Endothelial cell (in vitro differentiated cells): ENCODE data around the gene CLBA1. TPM values are rescaled to one million over a fixed set of nuclear protein-coding genes. Genes with fewer than 3 reads are reported as not detected.

Source experiments
- DNase-seq: peaks from one replicate; pipeline ENCODE4 v3.0.0; 2021; ENCODE audit warnings: low spot score
- H3K27ac Mint-ChIP-seq: one replicate; pipeline ENCODE4 v1.8.0; 2021; ENCODE audit warnings: mixed read lengths, inconsistent platforms; ENCODE audit not compliant: unreplicated experiment
- H3K27me3 Mint-ChIP-seq: one replicate; pipeline ENCODE4 v1.8.0; 2021; ENCODE audit warnings: mild to moderate bottlenecking, moderate library complexity, mixed read lengths, inconsistent platforms; ENCODE audit not compliant: unreplicated experiment
- H3K36me3 Mint-ChIP-seq: one replicate; pipeline ENCODE4 v1.8.0; 2021; ENCODE audit warnings: mild to moderate bottlenecking, low read depth, mixed read lengths, inconsistent platforms; ENCODE audit not compliant: unreplicated experiment
- H3K4me1 Mint-ChIP-seq: one replicate; pipeline ENCODE4 v1.8.0; 2021; ENCODE audit warnings: mild to moderate bottlenecking, mixed read lengths, inconsistent platforms; ENCODE audit not compliant: unreplicated experiment
- H3K4me3 Mint-ChIP-seq: one replicate; pipeline ENCODE4 v1.8.0; 2021; ENCODE audit warnings: mild to moderate bottlenecking, mixed read lengths, inconsistent platforms; ENCODE audit not compliant: unreplicated experiment
- H3K9me3 Mint-ChIP-seq: one replicate; pipeline ENCODE4 v1.8.0; 2021; ENCODE audit warnings: mixed read lengths, inconsistent platforms; ENCODE audit not compliant: unreplicated experiment
- total RNA-seq: library from RNA; stranded (reverse); fragmentation: NEBNext Ultra II Directional; extraction: Animal tissue kit (Norgen Biotek cat#: 25700); gene quantifications from one replicate; pipeline ENCODE4 v1.2.1, GENCODE V29; 2021; ENCODE audit not compliant: unreplicated experiment
- TF ChIP-seq, protein P1 (sequence below): fragments of 200-600 bp; sonication (generic); IDR thresholded peaks from one replicate; pipeline ENCODE4 v1.5.0; 2021; ENCODE audit warnings: antibody characterized with exemption; ENCODE audit not compliant: unreplicated experiment

CLBA1 gene
- total RNA-seq, 1 donor from 2014 or later = 13.5 TPM

DNA sequence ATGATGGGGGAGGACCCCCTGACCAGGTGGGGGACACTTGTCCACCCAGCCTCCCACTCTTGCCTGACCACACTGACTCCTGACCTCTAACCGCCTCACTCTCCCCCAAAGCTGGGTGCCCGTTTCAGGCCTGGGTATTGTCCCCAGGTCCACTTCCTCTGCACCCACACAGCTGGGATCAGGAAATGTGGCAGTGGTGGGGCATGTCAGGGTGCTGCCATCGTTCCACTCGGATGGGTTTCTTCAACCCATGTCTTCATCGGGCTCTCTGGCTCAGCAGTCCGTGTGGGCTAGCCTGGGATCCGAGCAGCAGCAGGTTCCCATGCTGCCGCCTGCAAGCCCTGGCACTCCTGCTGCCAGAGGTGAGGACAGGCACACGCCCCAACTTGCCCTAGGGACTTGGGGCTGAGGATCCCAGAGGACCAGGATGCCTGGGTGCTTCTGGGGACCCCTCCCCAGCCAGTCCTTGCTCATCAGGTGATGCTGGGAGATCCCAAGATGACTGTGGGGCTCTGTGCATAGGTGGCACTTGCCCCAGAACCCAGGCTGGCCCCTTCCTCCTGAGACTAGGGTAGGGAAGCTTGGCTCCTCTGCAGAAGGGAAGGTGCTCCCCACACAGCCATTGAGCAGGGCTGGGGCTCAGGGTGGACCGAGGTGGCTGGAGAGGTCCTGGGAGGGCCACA, 2.9 kb upstream of the CLBA1 start:
- no peak for DNase-seq
- H3K27ac Mint-ChIP-seq = no peak overlapping the region
- peaks cover 8% of the 10 kb centered on the region for H3K9me3 Mint-ChIP-seq
- H3K4me3 Mint-ChIP-seq = no peak overlapping the region
- TF ChIP-seq, protein P1, sequence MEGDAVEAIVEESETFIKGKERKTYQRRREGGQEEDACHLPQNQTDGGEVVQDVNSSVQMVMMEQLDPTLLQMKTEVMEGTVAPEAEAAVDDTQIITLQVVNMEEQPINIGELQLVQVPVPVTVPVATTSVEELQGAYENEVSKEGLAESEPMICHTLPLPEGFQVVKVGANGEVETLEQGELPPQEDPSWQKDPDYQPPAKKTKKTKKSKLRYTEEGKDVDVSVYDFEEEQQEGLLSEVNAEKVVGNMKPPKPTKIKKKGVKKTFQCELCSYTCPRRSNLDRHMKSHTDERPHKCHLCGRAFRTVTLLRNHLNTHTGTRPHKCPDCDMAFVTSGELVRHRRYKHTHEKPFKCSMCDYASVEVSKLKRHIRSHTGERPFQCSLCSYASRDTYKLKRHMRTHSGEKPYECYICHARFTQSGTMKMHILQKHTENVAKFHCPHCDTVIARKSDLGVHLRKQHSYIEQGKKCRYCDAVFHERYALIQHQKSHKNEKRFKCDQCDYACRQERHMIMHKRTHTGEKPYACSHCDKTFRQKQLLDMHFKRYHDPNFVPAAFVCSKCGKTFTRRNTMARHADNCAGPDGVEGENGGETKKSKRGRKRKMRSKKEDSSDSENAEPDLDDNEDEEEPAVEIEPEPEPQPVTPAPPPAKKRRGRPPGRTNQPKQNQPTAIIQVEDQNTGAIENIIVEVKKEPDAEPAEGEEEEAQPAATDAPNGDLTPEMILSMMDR = no peak
- peaks cover 23% of the 10 kb centered on the region for H3K4me1 Mint-ChIP-seq
- H3K36me3 Mint-ChIP-seq = peaks cover 14% of the 10 kb centered on the region
- peaks cover 33% of the 10 kb centered on the region for H3K27me3 Mint-ChIP-seq

DNA sequence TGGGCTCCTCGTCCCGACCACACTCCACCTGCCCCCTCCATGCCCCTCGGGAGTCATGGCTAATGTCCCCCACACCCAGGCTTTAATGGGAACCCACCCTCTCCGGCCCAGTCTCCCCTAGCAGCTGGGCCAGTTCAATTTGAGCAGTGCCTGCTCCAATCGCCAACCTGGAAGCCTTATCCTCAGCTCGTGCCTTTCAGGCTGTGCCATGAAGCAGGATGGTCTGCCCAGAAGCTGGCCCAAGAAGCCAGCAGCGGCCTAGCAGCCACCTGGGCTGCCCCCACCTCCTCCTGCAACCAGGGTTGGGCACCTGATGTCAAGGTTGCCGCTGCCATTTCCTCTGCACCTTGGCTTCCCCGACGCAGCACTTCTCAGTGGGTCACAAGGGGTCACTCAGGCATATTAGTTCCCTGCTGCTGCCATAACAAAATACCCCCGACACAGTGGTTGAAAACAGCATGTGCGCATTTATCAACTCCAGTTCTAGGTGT, 2.3 kb upstream of the CLBA1 start:
- TF ChIP-seq, protein P1 = no peak
- Mint-ChIP-seq H3K27me3 (peaks cover 35% of the 10 kb centered on the region), H3K4me3 (peak overlapping the region; percentile 32), H3K4me1 (peaks cover 28% of the 10 kb centered on the region), H3K27ac (peak overlapping the region; percentile 67), H3K36me3 (peaks cover 14% of the 10 kb centered on the region), H3K9me3 (peaks cover 8% of the 10 kb centered on the region)
- no peak for DNase-seq

DNA sequence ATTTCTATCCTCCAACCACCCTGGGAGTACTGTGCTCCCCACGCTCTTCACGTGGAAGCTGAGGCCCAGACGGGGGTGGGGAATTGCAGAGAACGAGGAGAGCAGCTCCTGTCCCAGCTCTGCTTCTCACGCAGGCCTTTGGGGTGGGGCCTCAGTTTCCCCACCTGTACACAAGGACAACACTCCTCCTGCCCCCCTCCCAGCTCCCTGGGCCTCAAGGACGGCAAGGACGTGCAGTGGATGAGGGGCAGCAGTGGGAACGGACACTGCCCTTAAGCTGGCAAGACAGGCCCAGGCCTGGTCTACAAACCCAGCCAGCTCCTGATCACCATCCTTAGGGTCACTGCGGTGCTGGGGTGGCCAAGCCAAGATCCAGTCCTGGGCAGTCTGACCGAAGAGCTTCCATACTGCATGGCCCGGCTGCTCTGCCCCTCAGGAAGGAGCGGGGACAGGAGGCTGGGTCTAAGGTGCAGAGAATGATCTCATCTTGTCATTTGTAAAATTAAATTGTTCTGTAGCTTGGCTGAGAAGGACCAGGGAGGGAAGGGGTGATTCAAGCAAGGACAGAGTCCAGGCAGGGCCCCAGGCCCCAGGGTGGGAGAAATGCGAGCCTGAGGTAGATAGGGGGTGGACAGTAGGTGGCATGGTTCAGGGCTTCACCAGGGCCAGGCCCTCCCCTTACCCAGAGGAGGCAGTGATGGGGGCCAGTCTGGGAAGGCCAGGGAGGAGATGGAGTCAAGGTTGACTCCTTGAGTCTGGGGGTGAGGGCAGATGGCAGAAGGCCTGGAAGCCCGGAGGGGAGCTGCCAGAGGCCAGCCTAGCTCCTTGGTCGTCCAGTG, 1.3 kb upstream of the CLBA1 start:
- H3K4me1 Mint-ChIP-seq = peaks cover 31% of the 10 kb centered on the region
- peaks cover 14% of the 10 kb centered on the region for H3K36me3 Mint-ChIP-seq
- no peak for DNase-seq
- H3K4me3 Mint-ChIP-seq = peak overlapping the region; percentile 63
- H3K9me3 Mint-ChIP-seq = peaks cover 8% of the 10 kb centered on the region
- peak overlapping the region; percentile 74 for H3K27ac Mint-ChIP-seq
- H3K27me3 Mint-ChIP-seq = peaks cover 33% of the 10 kb centered on the region
- TF ChIP-seq, protein P1 = no peak

DNA sequence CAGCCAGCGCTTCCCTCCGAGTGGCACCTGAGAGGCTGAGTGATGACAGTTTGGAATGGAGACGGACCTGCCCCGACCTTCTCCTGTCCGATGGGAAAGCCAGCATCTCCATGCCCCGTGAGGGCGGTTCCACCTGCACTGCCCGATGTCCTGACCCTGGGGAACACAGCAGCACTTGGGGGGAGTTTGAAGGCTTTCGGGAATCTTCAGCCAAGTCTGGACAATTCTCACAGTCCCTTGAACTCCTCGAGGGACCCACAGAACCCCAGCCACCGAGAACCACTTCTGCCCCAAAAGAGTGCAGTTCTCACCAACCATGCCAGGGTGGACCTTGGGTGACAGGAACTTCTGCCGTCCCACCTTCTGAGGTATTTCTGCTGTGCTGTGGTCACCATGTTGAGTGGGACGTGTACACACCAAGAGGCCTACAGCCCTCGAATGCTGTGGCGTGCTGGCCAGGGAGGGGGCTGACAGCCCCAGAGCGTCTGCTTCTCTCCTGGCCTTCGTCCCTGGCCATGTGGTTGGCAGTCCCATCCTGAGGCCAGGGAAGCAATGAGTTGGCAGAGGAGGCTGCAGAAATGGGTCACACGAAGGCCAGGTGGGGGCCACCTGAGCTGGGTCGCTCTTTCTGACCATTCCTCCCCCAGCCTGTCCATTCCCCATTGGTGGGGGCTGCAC, 1.0 kb downstream of the CLBA1 start:
- peaks cover 27% of the 10 kb centered on the region for H3K27me3 Mint-ChIP-seq
- TF ChIP-seq, protein P1 = no peak
- H3K4me1 Mint-ChIP-seq = peaks cover 31% of the 10 kb centered on the region
- H3K27ac Mint-ChIP-seq = peak overlapping the region; percentile 97
- H3K4me3 Mint-ChIP-seq = peak overlapping the region; percentile 85
- DNase-seq = no peak
- peaks cover 12% of the 10 kb centered on the region for H3K36me3 Mint-ChIP-seq
- H3K9me3 Mint-ChIP-seq = peaks cover 8% of the 10 kb centered on the region
